Natural killer cell treated with Interleukin-12 subunit alpha and Interleukin-12 subunit beta and Interleukin-15 and Interleukin-18, amount 100 ng/mL, for 72 hours (primary cell): ENCODE data around the gene PRTN3. TPM values are rescaled to one million over a fixed set of nuclear protein-coding genes. Genes with fewer than 3 reads are reported as not detected.

Experiments used
- ATAC-seq, 2 donors: fragments of 150-1000 bp; cut with Tn5 transposase in 1 of 2; sonication (Bioruptor Pico), chemical (Tn5 transposase) in 1 of 2; 2 replicates each; pipeline ENCODE4 v1.10.0; 2021
- DNase-seq: peaks from one replicate; pipeline ENCODE4 v3.0.0; 2022; ENCODE audit warnings: low spot score
- H3K27ac Mint-ChIP-seq, 2 donors: 1 replicate in 1 of 2; 2 replicates in 1 of 2; pipeline ENCODE4 v1.8.0; 2022; ENCODE audit warnings: mixed read lengths in 2 of 2, mild to moderate bottlenecking in 1 of 2, moderate library complexity in 1 of 2
- H3K27me3 Mint-ChIP-seq, 2 donors: 1 replicate in 1 of 2; 2 replicates in 1 of 2; pipeline ENCODE4 v1.8.0; 2022; ENCODE audit warnings: mixed read lengths in 2 of 2
- H3K36me3 Mint-ChIP-seq: one replicate; pipeline ENCODE4 v1.8.0; 2022; ENCODE audit warnings: mixed read lengths
- H3K4me1 Mint-ChIP-seq, 2 donors: 1 replicate in 1 of 2; 2 replicates in 1 of 2; pipeline ENCODE4 v1.8.0; 2022; ENCODE audit warnings: low read depth in 2 of 2, mixed read lengths in 2 of 2, mild to moderate bottlenecking in 1 of 2
- H3K4me3 Mint-ChIP-seq: one replicate; pipeline ENCODE4 v1.8.0; 2022; ENCODE audit warnings: mixed read lengths
- H3K9me3 Mint-ChIP-seq: 2 replicates; pipeline ENCODE4 v1.8.0; 2022; ENCODE audit warnings: mixed read lengths
- total RNA-seq, 2 donors: library from RNA; stranded (reverse); gene quantifications; one replicate each; pipeline ENCODE4 v1.2.3, GENCODE V29; 2022

Gene PRTN3
- total RNA-seq, 2 donors from 2014 or later: not detected

- Mint-ChIP-seq H3K27me3 (no peaks in the 10 kb centered on the region), H3K36me3 (peaks cover 4% of the 10 kb centered on the region), H3K4me1 (peaks cover 4 to 8% of the 10 kb centered on the region in 2 donors), H3K27ac (no peak overlapping the region), H3K9me3 (no peaks in the 10 kb centered on the region), H3K4me3 (no peak overlapping the region)
- DNase-seq (no peak), ATAC-seq (no peak)
These were observed 27.2 kb downstream of the PRTN3 start for GRCh38 chr19:867855-868457.

DNA sequence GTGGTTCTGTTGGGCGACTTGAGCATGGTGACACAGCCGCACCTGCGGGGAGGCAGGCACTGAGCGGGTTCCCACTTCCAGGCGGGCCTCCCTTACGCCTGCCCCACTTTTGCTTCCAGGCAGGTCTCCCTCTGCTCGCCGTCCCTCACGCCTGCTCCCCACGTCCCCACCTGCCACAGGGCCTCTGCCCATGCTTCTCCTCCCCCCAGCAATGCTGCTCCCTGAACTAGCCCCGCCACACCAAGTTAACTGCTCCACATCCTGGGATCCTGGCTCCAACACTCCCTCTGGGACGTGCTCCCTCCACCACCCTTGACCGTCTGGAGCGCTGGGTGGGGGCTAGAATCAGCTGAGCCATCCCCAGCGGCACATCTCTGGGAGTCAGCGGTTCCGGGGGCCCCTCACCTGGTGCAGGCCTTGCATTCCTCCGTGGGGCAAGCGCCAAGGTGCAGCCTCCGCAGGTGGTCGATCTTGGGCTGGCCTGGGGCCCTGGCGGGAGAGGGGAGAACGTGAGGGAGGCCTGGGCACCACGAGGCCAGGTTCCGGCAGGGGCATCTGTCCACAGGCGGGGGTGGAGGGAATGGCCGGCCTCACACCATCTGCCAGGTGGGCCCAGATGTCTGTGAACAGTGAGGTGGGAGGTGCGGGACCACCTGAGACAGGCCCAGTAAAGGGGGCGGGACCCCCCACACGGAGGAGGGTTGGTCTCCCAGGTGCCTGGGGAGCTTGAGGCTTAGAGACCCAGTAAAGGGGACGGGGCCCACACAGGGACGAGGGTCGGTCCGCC, 27.9 kb downstream of the PRTN3 start:
- no peaks in the 10 kb centered on the region for H3K27me3 Mint-ChIP-seq
- H3K27ac Mint-ChIP-seq: no peak overlapping the region
- no peaks in the 10 kb centered on the region for H3K9me3 Mint-ChIP-seq
- peaks cover 4% of the 10 kb centered on the region for H3K36me3 Mint-ChIP-seq
- H3K4me3 Mint-ChIP-seq: no peak overlapping the region
- peaks cover 0 to 6% of the 10 kb centered on the region in 2 donors for H3K4me1 Mint-ChIP-seq
- no peak for ATAC-seq
- DNase-seq: no peak

- no peak for ATAC-seq
- Mint-ChIP-seq H3K4me1 (peaks cover 0 to 6% of the 10 kb centered on the region in 2 donors), H3K4me3 (no peak overlapping the region), H3K27ac (no peak overlapping the region), H3K9me3 (no peaks in the 10 kb centered on the region), H3K27me3 (no peaks in the 10 kb centered on the region), H3K36me3 (peaks cover 4% of the 10 kb centered on the region)
- no peak for DNase-seq
These were observed 28.7 kb downstream of the PRTN3 start for GRCh38 chr19:869245-870177.

DNA sequence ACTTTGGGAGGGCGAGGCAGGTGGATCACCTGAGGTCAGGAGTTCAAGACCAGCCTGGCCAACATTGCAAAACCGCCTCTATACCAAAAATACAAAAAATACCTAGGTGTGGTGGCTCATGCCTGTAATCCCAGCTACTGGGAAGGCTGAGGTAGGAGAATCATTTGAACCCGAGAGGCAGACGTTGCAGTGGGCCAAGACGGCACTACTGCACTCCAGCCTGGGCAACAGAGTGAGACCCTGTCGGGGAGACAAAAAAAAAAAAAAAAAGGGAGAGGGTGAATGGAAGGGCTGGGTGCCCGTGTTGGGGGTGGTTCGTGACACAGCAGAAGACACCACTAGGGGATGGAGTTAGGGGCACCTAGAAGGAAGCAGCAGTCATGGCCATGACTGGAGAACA, 29.5 kb downstream of the PRTN3 start:
- Mint-ChIP-seq H3K36me3 (peaks cover 4% of the 10 kb centered on the region), H3K4me1 (peaks cover 0 to 6% of the 10 kb centered on the region in 2 donors), H3K9me3 (no peaks in the 10 kb centered on the region), H3K27me3 (no peaks in the 10 kb centered on the region), H3K4me3 (no peak overlapping the region), H3K27ac (no peak overlapping the region)
- no peak for DNase-seq
- ATAC-seq: no peak

DNA sequence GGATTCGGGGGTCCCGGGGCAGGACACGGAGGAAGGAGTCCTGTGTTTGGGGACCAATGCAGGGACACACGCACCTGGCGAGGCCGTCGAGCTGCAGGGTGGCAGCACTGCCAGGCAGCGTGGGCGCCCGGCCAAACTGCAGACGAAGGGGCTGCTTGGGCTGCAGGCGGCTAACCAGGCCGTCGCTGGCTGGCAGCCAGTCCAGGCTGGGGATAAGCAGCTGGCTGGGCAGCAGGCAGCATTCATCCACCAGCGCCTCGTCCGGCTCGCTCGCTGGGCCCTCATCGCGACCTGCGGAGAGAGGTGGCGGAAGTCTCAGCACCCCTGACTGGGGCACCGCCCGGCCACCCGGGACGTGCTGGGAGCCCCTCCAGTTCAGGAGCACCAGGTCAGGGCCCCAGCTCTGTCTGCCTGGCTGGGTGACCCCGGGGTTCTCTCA, 30.2 kb downstream of the PRTN3 start:
- ATAC-seq (no peak), DNase-seq (no peak)
- H3K4me1 Mint-ChIP-seq: peaks cover 0 to 6% of the 10 kb centered on the region in 2 donors
- H3K4me3 Mint-ChIP-seq: no peak overlapping the region
- no peak overlapping the region for H3K27ac Mint-ChIP-seq
- H3K36me3 Mint-ChIP-seq: peaks cover 4% of the 10 kb centered on the region
- no peaks in the 10 kb centered on the region for H3K27me3 Mint-ChIP-seq
- H3K9me3 Mint-ChIP-seq: no peaks in the 10 kb centered on the region

- no peak for ATAC-seq
- no peak overlapping the region for H3K4me3 Mint-ChIP-seq
- peaks cover 4% of the 10 kb centered on the region for H3K36me3 Mint-ChIP-seq
These were observed 30.9 kb downstream of the PRTN3 start for GRCh38 chr19:871446-872265.

GRCh38 chr19:872266-872951, 31.6 kb downstream of the PRTN3 start:
- ATAC-seq (peak; percentile 74), DNase-seq (peak; percentile 72)
- H3K27ac Mint-ChIP-seq: no peak overlapping the region
- peaks cover 3% of the 10 kb centered on the region for H3K36me3 Mint-ChIP-seq
- no peaks in the 10 kb centered on the region for H3K27me3 Mint-ChIP-seq
- peaks cover 0 to 4% of the 10 kb centered on the region in 2 donors for H3K4me1 Mint-ChIP-seq
- H3K4me3 Mint-ChIP-seq: no peak overlapping the region
- no peaks in the 10 kb centered on the region for H3K9me3 Mint-ChIP-seq

More at GRCh38 chr19:871446-872265, 30.9 kb downstream of the PRTN3 start:
- Mint-ChIP-seq H3K4me1 (peaks cover 0 to 6% of the 10 kb centered on the region in 2 donors), H3K27me3 (no peaks in the 10 kb centered on the region), H3K27ac (no peak overlapping the region), H3K9me3 (no peaks in the 10 kb centered on the region)
- DNase-seq: no peak

DNA sequence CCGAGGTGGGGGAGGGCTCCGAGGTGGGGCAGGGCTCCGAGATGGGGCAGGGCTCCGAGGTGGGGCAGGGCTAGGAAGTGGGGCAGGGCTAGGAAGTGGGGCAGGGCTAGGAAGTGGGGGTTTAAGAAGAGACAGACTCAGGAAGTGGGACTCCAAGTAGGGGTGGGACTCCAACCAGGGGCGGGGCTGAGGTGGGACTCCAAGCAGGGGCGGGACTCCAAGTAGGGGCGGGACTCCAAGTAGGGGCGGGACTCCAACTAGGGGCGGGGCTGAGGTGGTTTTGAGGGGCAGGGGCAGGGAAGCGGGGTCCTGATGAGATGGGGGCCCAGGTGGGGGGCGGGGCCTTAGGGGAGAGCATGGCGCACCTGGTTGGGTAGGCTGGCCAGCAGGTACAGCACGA, 32.3 kb downstream of the PRTN3 start:
- no peak overlapping the region for H3K27ac Mint-ChIP-seq
- peaks cover 0 to 2% of the 10 kb centered on the region in 2 donors for H3K4me1 Mint-ChIP-seq
- peak; percentile 80 to 89 for ATAC-seq
- H3K4me3 Mint-ChIP-seq: no peak overlapping the region
- DNase-seq: no peak
- no peaks in the 10 kb centered on the region for H3K27me3 Mint-ChIP-seq
- H3K9me3 Mint-ChIP-seq: no peaks in the 10 kb centered on the region
- no peaks in the 10 kb centered on the region for H3K36me3 Mint-ChIP-seq

DNA sequence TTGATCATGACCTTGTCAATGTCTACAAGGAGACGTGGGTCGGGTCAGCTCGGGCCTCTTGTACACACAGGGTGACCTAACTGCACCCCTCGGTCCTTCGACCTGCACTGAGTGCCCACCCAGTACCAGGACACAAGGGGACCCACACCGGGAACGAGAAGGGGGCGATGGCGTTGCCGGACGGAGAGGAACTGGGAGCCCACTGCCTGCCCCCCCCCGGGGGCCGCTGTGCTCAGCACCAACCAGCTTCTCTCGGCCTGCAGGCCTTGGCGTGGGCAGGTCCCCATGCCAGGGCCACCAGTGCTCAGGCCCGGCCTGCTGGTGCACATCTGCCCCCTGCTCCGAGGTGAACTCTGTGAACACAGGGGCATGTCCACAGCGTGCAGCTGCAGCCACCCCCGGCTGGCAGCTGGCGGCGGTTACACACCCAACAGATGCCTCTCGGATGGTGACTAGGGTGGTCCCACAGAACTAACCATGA, 32.8 kb downstream of the PRTN3 start:
- Mint-ChIP-seq H3K27ac (no peak overlapping the region), H3K4me1 (peaks cover 0 to 2% of the 10 kb centered on the region in 2 donors), H3K4me3 (no peak overlapping the region), H3K27me3 (no peaks in the 10 kb centered on the region), H3K9me3 (no peaks in the 10 kb centered on the region), H3K36me3 (no peaks in the 10 kb centered on the region)
- DNase-seq: no peak
- ATAC-seq: no peak

DNA sequence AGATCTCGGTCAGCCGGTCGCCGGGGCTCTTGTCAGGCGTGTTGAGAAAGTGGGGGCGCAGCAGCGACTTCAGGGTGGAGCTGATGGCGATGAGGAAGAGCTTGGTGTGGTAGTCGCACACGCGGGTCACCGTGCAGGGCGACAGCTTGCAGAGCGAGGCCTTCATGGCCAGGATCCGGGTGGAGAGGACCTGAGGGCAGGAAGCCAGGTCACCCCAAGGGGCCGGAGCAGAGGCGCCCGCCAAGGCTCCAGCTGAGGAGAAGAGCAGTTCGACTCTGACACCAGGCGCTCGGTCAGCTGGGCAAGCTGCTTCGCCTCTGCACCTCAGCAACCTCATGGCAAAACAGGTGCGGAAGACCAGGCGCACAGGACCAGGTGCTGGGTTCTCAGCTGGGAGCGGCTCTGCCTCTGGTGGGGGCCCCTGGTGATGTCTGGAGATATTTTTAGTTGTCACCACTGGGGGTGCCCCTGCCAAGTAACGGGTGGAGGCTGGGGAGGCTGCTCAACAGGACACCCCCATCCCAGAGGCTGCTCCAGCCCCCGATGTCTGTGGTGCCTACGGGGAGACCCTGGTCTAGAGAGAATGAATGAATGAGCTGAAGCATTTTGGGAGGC, 34.6 kb downstream of the PRTN3 start:
- Mint-ChIP-seq H3K4me3 (no peak overlapping the region), H3K36me3 (no peaks in the 10 kb centered on the region), H3K9me3 (no peaks in the 10 kb centered on the region), H3K4me1 (peaks cover 0 to 2% of the 10 kb centered on the region in 2 donors), H3K27ac (no peak overlapping the region), H3K27me3 (no peaks in the 10 kb centered on the region)
- no peak for DNase-seq
- ATAC-seq: no peak

DNA sequence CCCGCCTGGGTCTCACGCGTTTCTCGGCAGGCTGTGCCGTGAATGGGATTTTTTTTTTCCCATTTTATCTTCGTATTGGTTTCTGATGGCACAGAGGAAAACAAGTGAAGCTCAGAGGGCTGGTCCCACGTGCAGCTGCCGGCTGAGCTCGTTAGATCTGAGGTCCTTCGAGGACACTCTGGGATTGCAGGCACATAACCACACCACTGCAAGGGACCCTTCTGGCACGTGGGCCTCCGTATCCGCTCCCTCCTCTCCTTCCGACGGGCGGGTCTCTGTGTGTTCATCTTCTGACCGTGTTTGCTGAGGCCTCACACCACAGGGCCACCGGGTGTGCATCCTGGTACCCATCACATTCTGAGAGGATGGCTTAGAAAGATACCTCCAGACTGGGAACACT, 35.3 kb downstream of the PRTN3 start:
- ATAC-seq: no peak
- Mint-ChIP-seq H3K27me3 (no peaks in the 10 kb centered on the region), H3K9me3 (no peaks in the 10 kb centered on the region), H3K36me3 (no peaks in the 10 kb centered on the region), H3K4me3 (no peak overlapping the region), H3K27ac (no peak overlapping the region), H3K4me1 (peaks cover 0 to 2% of the 10 kb centered on the region in 2 donors)
- DNase-seq: no peak

DNA sequence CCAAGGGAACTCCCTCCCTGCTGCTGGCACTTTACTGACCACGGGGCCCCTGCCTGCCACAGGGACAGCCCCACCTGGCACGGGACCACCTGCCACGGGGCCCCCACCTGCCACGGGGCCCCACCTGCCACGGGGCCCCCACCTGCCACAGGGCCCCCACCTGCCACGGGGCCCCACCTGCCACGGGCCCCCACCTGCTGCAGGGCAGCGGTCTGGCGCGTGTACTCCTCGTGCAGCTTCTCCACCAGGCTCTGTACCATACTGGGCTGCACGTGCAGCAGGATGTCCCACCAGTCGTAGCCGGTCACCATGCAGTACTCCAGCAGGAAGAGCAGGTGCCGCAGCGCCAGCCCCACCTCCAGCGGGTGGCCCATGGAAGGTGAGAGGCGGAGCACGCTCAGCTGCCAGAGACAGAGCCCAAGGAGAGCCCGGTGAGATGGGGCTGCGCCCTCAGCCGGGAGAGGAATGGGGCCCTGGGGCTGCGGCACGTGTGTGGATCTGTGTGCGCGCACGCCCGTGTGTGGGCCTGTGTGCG, 36.0 kb downstream of the PRTN3 start:
- H3K27ac Mint-ChIP-seq: no peak overlapping the region
- H3K9me3 Mint-ChIP-seq: no peaks in the 10 kb centered on the region
- no peaks in the 10 kb centered on the region for H3K36me3 Mint-ChIP-seq
- DNase-seq (no peak), ATAC-seq (no peak)
- no peaks in the 10 kb centered on the region for H3K27me3 Mint-ChIP-seq
- H3K4me3 Mint-ChIP-seq: no peak overlapping the region
- H3K4me1 Mint-ChIP-seq: peaks cover 0 to 2% of the 10 kb centered on the region in 2 donors
